Kidney (tissue), 14 donors: ENCODE data around the gene BTLA. TPM values are rescaled to one million over a fixed set of nuclear protein-coding genes. Genes with fewer than 3 reads are reported as not detected.
A peak's percentile ranks its signal among the peaks of the same experiment; 100 is the strongest.

Source experiments
- DNase-seq, 5 donors: peaks; one replicate each; pipeline ENCODE4 v3.0.0-alpha.2; 2013 to 2020
- FAIRE-seq: peaks from 2 replicates; lab custom pipeline; 2012; peaks lifted over from hg19 to GRCh38; lab: Jason Lieb, UNC
- H3K27ac ChIP-seq, 2 donors: one replicate each; pipeline ENCODE4 v1.7.0; 2013; ENCODE audit warnings: low read depth in 2 of 2, low read length in 2 of 2, inconsistent platforms in 1 of 2
- H3K27me3 ChIP-seq: one replicate; pipeline ENCODE4 v1.7.1; 2013; ENCODE audit warnings: low read length, inconsistent platforms; ENCODE audit not compliant: control insufficient read depth, insufficient read depth
- H3K36me3 ChIP-seq, 3 donors: one replicate each; pipeline versions ENCODE4 v1.7.0 to v1.7.1; 2013; ENCODE audit warnings: low read length in 3 of 3, control low read depth in 1 of 3, inconsistent platforms in 1 of 3; ENCODE audit not compliant: insufficient read depth in 3 of 3, control insufficient read depth in 2 of 3
- H3K4me1 ChIP-seq, 3 donors: one replicate each; pipeline versions ENCODE4 v1.7.0 to v1.7.1; 2013; ENCODE audit warnings: low read length in 3 of 3, inconsistent platforms in 1 of 3, low read depth in 1 of 3; ENCODE audit not compliant: control insufficient read depth in 2 of 3, insufficient read depth in 2 of 3
- H3K4me3 ChIP-seq, 3 donors: one replicate each; pipeline versions ENCODE4 v1.7.0 to v1.8.1; 2013; ENCODE audit warnings: low read length in 3 of 3, control low read depth in 1 of 3, inconsistent platforms in 1 of 3
- H3K9ac ChIP-seq, 3 donors: one replicate each; pipeline versions ENCODE4 v1.7.0 to v1.7.1; 2013; ENCODE audit warnings: low read length in 3 of 3, control low read depth in 1 of 3, inconsistent platforms in 1 of 3
- H3K9me3 ChIP-seq, 3 donors: one replicate each; pipeline versions ENCODE4 v1.7.0 to v1.7.1; 2013; ENCODE audit warnings: low read length in 3 of 3, control low read depth in 1 of 3, inconsistent platforms in 1 of 3; ENCODE audit not compliant: control insufficient read depth in 2 of 3, insufficient read depth in 1 of 3
- intact Hi-C: fragments of 100-400 bp; cut with DNase I; formaldehyde crosslinking; loops from one replicate; pipeline ENCODE4 v1.11.1; 2022
- polyA plus RNA-seq: library from polyadenylated mRNA; stranded (reverse); fragments of 350-450 nt; fragmentation: Illumina TruSeq; extraction: RNeasy Lipid Tissue Mini Kit (QIAGEN cat#74804); gene quantifications from one replicate; pipeline ENCODE4 v1.2.3, GENCODE V29; 2014; ENCODE audit warnings: low read depth, low replicate concordance; ENCODE audit not compliant: insufficient read depth
- total RNA-seq: library from RNA; stranded (reverse); fragmentation: NEBNext Ultra II Directional; extraction: Animal tissue kit (Norgen Biotek cat#: 25700); gene quantifications from one replicate; pipeline ENCODE4 v1.2.1, GENCODE V29; 2021
- TF ChIP-seq, protein P1 (sequence below): IDR thresholded peaks from 3 replicates; pipeline ENCODE4 v1.5.1; 2012; ENCODE audit warnings: mild to moderate bottlenecking, moderate library complexity, borderline replicate concordance; ENCODE audit not compliant: insufficient read depth; ENCODE audit errors: extremely low read depth
- donor health status: control.
- donor health status: control.
- donor health status: control.
- donor health status: control.
- donor health status: control.
- donor health status: DM: yes; HTN: yes; CAD: no.
- donor health status: Normal renal cell carcinoma (clear cell type).

Gene BTLA
- total and polyA plus RNA-seq, 2 donors from 2014 or later, result 3.2 TPM; not detected in 1

- Histone ChIP-seq H3K27me3 (no peaks in the 10 kb centered on the region), H3K4me3 (no peak overlapping the region), H3K4me1 (no peaks in the 10 kb centered on the region), H3K9ac (no peak overlapping the region), H3K36me3 (no peaks in the 10 kb centered on the region), H3K9me3 (no peaks in the 10 kb centered on the region), H3K27ac (no peak overlapping the region)
- no peak for FAIRE-seq
- TF ChIP-seq, protein P1, sequence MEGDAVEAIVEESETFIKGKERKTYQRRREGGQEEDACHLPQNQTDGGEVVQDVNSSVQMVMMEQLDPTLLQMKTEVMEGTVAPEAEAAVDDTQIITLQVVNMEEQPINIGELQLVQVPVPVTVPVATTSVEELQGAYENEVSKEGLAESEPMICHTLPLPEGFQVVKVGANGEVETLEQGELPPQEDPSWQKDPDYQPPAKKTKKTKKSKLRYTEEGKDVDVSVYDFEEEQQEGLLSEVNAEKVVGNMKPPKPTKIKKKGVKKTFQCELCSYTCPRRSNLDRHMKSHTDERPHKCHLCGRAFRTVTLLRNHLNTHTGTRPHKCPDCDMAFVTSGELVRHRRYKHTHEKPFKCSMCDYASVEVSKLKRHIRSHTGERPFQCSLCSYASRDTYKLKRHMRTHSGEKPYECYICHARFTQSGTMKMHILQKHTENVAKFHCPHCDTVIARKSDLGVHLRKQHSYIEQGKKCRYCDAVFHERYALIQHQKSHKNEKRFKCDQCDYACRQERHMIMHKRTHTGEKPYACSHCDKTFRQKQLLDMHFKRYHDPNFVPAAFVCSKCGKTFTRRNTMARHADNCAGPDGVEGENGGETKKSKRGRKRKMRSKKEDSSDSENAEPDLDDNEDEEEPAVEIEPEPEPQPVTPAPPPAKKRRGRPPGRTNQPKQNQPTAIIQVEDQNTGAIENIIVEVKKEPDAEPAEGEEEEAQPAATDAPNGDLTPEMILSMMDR, result no peak
- intact Hi-C loops, result no loop called here
- DNase-seq, result no peak
Observed at GRCh38 chr3:112472691-112473090, 26.6 kb downstream of the BTLA start.

GRCh38 chr3:112471596-112472325 lies 27.5 kb downstream of the BTLA start:
- no peaks in the 10 kb centered on the region for H3K9me3 ChIP-seq
- intact Hi-C loops, result no loop called here
- no peaks in the 10 kb centered on the region for H3K36me3 ChIP-seq
- H3K4me1 ChIP-seq, result no peaks in the 10 kb centered on the region
- H3K27ac ChIP-seq, result no peak overlapping the region
- H3K9ac ChIP-seq, result no peak overlapping the region
- DNase-seq (peak in 1 of 5 donors; percentile 4), FAIRE-seq (no peak)
- TF ChIP-seq, protein P1, result no peak
- no peak overlapping the region for H3K4me3 ChIP-seq
- no peaks in the 10 kb centered on the region for H3K27me3 ChIP-seq

- Histone ChIP-seq H3K27ac (no peak overlapping the region), H3K9me3 (no peaks in the 10 kb centered on the region), H3K27me3 (no peaks in the 10 kb centered on the region), H3K4me1 (no peaks in the 10 kb centered on the region), H3K36me3 (no peaks in the 10 kb centered on the region), H3K4me3 (no peak overlapping the region), H3K9ac (no peak overlapping the region)
- DNase-seq, result no peak
- intact Hi-C loops, result no loop called here
- no peak for FAIRE-seq
- TF ChIP-seq, protein P1, result no peak
Observed at GRCh38 chr3:112470788-112471187, 28.5 kb downstream of the BTLA start.

DNA sequence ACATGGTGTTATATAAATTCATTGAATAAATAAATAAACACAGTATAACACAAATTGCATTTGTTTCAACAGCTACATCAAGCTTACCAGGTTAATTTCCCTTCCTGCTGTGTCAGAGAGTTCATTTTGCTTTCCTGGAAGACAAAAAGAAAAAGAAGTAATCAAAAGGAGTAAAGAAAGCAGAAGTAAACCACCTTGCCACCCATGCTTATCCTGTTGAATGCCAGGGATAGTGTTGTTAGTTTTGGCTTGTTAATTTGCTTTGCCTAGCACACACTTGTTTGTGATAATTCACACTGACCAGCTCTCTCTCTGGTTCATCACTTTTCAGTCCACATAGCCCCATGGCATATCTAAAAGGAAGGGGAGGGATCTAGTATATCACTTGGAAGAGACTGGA lies 29.6 kb downstream of the BTLA start:
- no peak overlapping the region for H3K9ac ChIP-seq
- TF ChIP-seq, protein P1, result no peak
- DNase-seq, result no peak
- intact Hi-C loops, result no loop called here
- H3K9me3 ChIP-seq, result no peaks in the 10 kb centered on the region
- H3K4me3 ChIP-seq, result no peak overlapping the region
- no peak for FAIRE-seq
- no peaks in the 10 kb centered on the region for H3K27me3 ChIP-seq
- no peak overlapping the region for H3K27ac ChIP-seq
- peaks cover 0 to 5% (median 0%) of the 10 kb centered on the region in 3 donors for H3K4me1 ChIP-seq
- no peaks in the 10 kb centered on the region for H3K36me3 ChIP-seq
